Fibroblast of lung (primary cell): ENCODE results near the gene CARMIL1.

Experiments used
- EZH2 ChIP-seq: IDR thresholded peaks from 2 replicates; pipeline ENCODE4 v1.5.1; 2012; ENCODE audit warnings: low read length, control low read depth, mild to moderate bottlenecking; ENCODE audit errors: missing control alignments
- TF ChIP-seq, protein P1 (sequence below), 2 donors: IDR thresholded peaks in 1 of 2; conservative IDR thresholded peaks in 1 of 2; 1 replicate in 1 of 2; 2 replicates in 1 of 2; pipeline ENCODE4 v1.5.1; 2011 to 2012; ENCODE audit warnings: low read length in 2 of 2, control low read depth in 1 of 2, inconsistent platforms in 1 of 2, low read depth in 1 of 2, mild to moderate bottlenecking in 1 of 2

DNA sequence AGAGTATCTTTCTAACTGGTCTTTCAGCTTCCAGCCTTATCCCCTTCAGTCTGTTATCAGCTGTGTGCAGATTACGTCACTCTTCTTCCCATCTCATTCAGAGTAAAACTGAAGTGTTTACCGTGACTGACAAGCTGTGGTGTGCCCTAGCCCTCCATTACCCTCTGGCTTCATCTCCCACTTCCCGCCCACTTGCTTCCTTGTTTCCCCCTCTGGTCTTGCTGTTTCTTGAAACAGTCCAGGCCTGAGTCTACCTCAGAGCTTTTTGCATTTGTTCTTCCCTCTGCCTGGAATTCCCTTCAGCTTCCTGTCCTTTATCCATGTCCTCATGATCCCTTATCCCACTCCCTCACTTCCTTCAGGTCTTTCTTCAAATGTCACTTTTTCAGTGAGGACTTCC is 66.9 kb downstream of the CARMIL1 start:
- TF ChIP-seq, protein P1, sequence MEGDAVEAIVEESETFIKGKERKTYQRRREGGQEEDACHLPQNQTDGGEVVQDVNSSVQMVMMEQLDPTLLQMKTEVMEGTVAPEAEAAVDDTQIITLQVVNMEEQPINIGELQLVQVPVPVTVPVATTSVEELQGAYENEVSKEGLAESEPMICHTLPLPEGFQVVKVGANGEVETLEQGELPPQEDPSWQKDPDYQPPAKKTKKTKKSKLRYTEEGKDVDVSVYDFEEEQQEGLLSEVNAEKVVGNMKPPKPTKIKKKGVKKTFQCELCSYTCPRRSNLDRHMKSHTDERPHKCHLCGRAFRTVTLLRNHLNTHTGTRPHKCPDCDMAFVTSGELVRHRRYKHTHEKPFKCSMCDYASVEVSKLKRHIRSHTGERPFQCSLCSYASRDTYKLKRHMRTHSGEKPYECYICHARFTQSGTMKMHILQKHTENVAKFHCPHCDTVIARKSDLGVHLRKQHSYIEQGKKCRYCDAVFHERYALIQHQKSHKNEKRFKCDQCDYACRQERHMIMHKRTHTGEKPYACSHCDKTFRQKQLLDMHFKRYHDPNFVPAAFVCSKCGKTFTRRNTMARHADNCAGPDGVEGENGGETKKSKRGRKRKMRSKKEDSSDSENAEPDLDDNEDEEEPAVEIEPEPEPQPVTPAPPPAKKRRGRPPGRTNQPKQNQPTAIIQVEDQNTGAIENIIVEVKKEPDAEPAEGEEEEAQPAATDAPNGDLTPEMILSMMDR (conservative IDR thresholded peaks at IDR 0.05 in 1 of 2, IDR thresholded peaks at IDR 0.05 in 1 of 2; ENCODE audit: low read depth in 1 of 2, low read length in 2 of 2): no peak
- no peak for TF ChIP-seq EZH2
